HG03354 (cell line): ENCODE data around the gene DLG2.
"Not testable (repeated sequence)": the region's sequence is repeated elsewhere in the genome, so short reads cannot be mapped to it uniquely, and the experiment has no call there.

Experiments used
- ATAC-seq: cut with Tn5 transposase; IDR thresholded peaks from one replicate; pipeline ENCODE4 v1.9.1; 2021; ENCODE audit warnings: mild to moderate bottlenecking; ENCODE audit not compliant: unreplicated experiment, poor library complexity, severe bottlenecking

The DLG2 gene

DNA sequence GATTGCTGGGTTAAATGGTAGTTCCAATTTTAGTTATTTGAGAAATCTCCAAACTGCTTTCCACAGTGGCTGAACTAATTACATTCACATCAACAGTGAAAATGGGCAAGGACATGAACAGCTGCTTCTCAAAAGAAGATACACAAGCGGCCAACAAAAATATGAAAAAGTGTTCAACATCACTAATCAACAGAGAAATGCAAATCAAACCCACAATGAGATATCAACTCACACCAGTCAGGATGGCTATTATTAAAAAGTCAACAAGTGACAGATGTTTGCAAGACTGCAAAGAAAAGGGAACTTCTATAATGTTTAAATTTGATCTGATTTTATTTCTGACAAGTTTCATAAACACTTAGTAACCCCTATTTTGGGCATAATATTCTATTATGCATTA is 537.5 kb downstream of the DLG2 start:
- peak; percentile 60 for ATAC-seq

DNA sequence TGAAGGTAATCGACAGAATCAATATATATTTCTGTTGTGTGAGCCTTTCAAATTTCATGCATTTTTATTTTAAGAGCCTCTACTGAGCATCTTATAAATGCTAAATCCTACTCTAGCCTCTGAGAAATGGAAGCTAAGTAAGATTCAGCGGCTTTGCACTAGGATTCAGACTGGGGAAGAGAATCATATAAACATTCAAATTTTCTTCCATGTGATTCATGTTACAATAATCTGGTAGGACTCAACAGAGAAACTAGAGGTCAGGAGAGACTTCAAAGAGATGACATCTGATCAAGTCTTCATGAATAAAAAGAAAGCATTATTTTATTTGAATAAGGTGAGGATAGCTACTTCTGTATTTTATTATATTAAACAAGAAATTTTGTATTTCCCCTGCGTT is 538.9 kb downstream of the DLG2 start:
- no peak for ATAC-seq

DNA sequence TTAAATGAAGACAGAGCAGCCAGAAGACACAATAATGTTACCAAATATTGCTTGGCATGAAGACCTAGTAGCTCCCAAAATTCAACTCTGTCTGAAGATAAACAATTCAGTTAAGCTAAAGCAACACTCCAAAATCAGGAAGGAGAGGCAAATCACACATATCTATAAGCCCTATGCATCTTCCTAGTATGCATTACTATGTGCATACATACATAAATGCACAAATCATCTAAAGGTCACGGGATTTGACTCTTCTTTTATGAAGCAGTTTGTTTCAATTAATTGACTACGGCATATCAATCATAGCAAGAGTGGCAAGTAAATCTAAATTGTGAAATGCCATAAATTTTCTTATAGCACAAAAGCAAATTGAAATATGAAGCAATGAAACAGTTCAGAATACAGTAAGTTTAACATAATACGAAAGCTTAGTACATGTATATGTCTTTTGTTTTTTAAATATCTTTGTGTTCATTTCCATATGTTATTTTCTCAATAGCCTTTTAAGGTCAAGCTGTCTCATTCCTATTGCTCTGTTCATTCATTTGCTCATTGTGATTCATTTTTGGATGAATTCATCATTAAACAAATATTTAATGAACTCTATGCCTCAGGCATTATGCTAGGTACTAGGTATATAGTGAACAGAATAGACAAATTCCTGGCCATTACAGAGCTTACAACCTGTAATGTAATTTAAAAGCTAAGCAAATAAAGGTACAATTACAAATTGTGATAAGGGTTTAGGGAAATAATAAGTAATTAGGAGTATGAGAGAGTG is 540.5 kb downstream of the DLG2 start:
- no peak for ATAC-seq

- ATAC-seq: no peak
These were observed 550.4 kb downstream of the DLG2 start for GRCh38 chr11:85076535-85077330.

DNA sequence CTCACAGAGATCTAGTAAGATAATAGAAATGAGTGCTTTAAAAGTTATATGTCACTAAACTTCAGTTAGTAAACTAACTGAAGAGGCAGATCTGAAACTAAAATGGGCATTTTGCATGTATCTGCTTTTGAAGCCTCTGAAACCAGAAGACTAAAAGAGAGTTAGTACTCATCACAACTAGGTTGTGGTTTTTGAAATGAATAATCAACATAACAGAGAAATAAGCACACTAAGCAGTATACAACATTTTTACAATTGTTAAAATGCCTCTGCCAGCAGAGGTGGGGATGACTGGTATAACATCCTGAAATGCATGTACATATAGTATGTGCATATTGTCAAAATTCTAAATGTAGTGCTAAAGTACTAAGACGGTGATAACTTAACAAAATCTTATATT is 564.5 kb downstream of the DLG2 start:
- peak; percentile 100 for ATAC-seq

- no peak for ATAC-seq
These were observed 574.5 kb downstream of the DLG2 start for GRCh38 chr11:85052636-85053035.

- no peak for ATAC-seq
These were observed 578.3 kb downstream of the DLG2 start for GRCh38 chr11:85048801-85049200.

DNA sequence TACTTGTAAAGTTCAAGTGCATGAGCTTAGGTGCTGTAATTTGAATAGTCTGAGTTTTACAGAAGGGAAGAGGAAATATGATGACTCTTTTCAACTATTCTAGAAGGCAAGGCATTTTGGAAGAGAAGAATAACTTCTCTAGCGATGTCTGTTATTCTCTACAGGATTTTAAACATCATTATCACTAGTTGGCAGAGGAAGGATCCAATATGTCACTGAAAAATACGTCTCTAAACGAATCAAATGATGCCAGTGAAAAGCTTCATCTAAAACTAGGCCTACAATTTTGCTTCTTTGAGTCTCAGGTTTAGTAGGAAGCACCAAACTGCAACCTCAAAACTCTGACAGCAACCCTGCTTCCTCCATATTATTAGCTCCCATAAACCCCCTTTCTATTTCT is 581.4 kb downstream of the DLG2 start:
- ATAC-seq: no peak

- ATAC-seq: no peak
These were observed 582.2 kb downstream of the DLG2 start for GRCh38 chr11:85044911-85045310.

- no peak for ATAC-seq
These were observed 584.8 kb downstream of the DLG2 start for GRCh38 chr11:85042361-85042760.

GRCh38 chr11:85040166-85040565 is 587.0 kb downstream of the DLG2 start:
- no peak for ATAC-seq

GRCh38 chr11:85029964-85030363 is 597.2 kb downstream of the DLG2 start:
- ATAC-seq: no peak

DNA sequence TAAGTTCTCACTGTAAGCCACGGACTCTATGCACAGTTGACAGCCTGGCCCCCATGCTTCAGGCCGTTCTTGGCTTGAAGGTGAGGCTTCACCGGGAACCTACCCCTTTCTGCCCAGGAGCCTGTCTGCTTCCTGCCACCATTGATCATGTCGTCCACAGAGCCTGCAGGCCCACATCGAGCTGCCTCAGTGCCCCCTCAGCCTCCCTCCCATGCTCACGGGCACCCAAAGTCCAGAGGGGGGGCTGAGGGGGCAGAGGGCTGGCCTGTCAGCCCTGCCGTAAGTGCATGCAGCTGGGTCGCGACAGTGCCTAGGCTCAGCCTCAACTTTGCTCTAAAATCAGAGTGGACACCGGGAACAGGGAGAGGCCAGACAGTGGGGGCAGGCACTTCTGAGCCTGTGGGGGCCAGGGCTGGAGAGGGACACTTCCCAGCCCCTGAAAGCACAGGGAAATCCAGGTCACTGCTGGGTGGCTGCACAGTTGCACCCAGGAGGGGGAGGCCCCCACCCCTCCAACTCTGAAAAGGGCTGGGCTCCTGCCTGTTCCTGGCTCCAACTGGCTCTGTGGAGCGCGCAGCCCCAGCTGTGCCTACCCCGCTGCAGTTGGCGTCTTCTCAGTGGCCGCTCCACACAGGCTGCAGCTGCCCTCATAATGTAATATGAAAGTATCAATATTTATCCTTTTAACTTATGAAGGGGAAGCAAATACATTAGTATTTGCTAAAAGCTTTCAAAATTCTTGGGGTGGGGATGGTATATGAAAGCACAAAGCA is 598.6 kb downstream of the DLG2 start:
- no peak for ATAC-seq

DNA sequence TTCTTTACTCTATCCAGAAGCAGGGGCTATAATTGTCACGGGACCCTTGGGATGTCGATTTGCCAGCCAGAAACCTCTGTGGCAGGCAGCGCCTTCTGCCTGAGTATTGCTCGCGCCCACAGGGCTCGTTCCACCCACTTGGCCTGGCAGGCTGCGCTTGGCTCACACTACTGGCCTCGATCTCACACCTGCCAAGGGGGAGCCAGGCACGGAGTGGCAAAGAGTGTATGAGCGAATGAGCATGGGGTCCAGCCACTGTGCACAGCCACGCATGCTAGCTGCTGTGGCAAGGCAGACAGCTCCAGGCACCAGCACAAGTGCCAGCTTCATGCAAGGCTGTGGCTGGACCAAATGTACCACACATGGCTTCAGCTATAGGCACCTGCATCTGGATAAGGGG is 599.8 kb downstream of the DLG2 start:
- ATAC-seq: no peak

DNA sequence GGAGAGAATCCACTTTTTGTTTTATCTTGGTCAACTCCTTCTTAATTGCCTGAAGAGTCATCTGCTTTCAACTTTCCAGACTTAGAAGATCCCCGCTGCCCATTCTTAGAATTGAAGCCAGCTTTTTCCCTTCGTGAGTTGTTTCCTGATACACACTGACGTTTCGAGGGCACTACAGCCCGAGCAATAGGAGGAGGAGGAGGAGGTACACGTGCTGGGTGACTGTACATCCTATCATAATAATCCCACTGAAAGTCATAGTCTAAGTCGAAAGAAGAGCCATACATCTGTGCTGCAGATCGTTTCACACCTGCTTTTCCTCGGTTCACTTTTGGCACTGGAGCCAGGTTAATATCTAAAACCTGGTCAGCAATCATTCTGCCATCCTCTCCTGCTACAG is 606.1 kb downstream of the DLG2 start:
- no peak for ATAC-seq

DNA sequence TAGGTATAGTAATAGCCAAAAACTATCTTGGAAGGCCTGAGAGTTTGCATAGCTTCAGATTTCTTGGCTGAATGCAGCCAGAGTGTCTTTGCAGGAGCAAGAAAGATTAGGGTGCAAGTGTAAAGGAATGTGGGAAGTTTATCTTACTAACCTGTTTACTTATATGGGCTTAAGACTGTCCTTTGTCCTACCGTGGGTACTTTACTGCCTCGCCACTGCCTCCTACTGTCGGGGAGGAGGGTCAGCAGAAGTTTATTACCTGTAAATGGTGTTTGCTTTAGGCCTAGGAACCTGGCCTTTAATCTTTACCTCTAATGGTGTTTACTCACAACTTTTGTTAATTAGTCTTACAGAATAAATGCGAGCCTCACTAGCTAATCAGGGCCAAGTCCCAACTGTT is 633.8 kb downstream of the DLG2 start:
- ATAC-seq: peak; percentile 67

DNA sequence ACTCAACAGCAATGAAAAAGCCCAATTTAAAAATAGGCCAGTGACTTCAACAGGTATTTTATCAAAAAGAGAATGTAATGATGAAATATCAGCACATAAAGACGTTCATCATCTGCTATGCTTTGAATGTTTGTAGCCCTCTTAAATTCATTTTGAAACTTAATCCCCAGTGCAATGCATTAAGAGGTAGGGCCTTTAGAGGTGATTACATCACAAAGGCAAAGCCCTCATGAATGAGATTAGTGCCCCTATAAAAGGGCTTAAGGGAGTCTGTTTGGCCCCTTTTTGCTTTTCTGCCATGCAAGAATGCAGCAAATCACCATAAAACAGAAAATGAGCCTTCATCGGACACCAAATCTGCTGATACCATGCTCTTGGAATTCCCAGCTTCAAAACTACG is 637.0 kb downstream of the DLG2 start:
- no peak for ATAC-seq

DNA sequence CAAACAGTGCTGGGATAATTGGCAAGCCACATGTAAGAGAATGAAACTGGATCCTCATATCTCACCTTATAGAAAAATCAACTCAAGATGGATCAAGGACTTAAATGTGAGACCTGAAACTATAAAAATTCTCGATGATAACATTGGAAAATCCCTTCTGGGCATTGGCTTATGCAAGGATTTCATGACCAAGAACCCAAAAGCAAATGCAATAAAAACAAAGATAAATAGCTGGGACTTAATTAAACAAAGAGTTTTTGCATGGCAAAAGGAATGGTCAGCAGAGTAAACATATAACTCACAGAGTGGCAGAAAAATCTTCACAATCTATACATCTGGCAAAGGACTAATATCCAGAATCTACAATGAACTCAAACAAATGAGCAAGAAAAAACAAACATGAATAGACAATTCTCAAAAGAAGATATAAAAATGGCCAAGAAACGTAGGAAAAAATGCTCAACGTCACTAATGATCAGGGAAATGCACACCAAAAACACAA is 639.4 kb downstream of the DLG2 start:
- ATAC-seq: not testable (repeated sequence)

DNA sequence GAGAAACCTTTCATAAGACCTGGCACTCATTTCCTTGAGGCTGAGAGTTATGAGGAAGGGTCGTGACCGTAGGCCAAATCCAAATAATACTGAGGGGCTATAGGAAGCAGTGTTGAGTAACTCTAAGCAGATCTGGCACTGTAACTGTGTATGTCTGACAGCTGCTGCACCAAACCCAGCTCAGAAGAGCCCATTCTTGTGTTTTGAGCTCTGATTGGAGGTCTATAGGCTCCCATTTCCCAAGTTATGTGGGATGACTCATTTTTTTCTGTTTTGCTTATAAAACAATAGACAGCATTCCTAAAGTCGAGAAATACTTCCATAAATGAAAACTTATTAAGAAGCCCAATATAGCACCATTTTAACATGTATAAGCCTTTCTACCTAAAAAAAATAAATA is 645.8 kb downstream of the DLG2 start:
- ATAC-seq: no peak

DNA sequence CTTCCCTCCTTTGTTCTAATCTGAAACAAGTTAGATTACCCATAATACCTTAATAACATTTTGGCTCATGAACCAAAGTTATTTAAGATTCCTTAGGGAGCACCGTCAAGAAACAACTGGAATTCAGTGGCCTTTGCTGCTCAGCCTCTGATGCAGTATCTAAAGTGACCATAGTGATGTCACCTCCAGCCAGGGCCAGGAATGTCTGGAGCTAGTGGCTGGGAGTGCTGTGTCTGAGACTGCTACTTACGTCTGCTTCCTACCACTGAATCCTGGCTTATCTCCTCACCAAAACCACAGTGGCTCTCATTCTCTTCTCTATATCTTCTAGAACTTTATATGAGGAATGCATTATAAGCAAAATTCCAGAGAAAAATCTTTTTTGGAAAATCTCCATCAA is 658.0 kb downstream of the DLG2 start:
- no peak for ATAC-seq
